ENCODE data around the gene RASGRP1. TPM values are rescaled to one million over a fixed set of nuclear protein-coding genes. Genes with fewer than 3 reads are reported as not detected.

Gene RASGRP1
- total RNA-seq, 6 donors from 2014 or later = 2.9 to 6.8 (median 4.6) TPM

DNA sequence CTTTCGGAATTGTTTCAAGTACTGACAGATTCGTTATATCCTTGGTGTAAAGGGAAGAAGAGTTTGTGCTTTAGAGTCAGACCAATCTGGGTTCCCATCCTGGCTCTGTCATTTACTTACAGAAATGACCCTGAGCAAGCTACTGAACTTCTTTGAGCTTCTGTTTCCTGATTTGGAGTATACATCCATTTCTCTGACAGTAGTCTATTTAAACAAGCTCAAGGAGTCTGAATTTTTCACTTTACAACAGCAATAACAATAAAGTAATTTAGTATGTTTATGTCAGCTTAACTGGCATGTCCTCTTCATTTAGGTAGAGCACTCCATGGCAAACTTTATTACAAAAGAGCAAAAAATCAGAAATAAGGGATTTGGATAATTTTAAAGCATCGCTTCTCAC, 82.9 kb downstream of the RASGRP1 start:
- Histone ChIP-seq H3K9me3 (no peaks in the 10 kb centered on the region), H3K36me3 (peaks cover 0 to 35% (median 5%) of the 10 kb centered on the region in 4 donors), H3K27ac (no peak overlapping the region), H3K27me3 (no peaks in the 10 kb centered on the region), H3K4me1 (no peaks in the 10 kb centered on the region), H3K4me3 (no peak overlapping the region)
- ATAC-seq (ENCODE audit: low FRiP score in 2 of 2) (no peak), DNase-seq (no peak)
- 93 to 98% methylated on average over 3 of the region's 3 CpGs for WGBS, 2 donors
- TF ChIP-seq EP300 (IDR thresholded peaks at IDR 0.05) (no peak), POLR2A (IDR thresholded peaks at IDR 0.05) (no peak), POLR2AphosphoS5 (IDR thresholded peaks at IDR 0.05) (no peak)
- TF ChIP-seq, protein P1, sequence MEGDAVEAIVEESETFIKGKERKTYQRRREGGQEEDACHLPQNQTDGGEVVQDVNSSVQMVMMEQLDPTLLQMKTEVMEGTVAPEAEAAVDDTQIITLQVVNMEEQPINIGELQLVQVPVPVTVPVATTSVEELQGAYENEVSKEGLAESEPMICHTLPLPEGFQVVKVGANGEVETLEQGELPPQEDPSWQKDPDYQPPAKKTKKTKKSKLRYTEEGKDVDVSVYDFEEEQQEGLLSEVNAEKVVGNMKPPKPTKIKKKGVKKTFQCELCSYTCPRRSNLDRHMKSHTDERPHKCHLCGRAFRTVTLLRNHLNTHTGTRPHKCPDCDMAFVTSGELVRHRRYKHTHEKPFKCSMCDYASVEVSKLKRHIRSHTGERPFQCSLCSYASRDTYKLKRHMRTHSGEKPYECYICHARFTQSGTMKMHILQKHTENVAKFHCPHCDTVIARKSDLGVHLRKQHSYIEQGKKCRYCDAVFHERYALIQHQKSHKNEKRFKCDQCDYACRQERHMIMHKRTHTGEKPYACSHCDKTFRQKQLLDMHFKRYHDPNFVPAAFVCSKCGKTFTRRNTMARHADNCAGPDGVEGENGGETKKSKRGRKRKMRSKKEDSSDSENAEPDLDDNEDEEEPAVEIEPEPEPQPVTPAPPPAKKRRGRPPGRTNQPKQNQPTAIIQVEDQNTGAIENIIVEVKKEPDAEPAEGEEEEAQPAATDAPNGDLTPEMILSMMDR (IDR thresholded peaks at IDR 0.05) = no peak

DNA sequence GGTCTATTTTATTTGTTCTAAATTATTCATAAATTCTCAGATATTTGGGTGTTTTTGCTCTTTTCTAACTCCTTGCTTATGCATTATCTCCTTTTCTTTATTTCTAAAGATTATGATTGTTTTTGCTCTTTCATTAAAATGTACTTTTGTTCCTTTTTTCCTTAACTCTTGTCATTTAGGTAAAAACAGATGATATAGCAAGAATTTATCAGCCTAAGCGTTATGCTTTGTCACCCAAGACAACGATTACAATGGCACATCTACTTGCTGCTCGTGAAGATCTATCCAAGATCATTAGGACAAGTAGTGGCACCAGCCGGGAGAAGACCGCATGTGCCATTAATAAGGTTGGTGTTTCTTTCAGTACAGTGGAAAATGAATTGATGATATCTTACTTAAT, 83.5 kb downstream of the RASGRP1 start:
- WGBS, 2 donors = 94 to 96% methylated on average over 5 of the region's 5 CpGs

DNA sequence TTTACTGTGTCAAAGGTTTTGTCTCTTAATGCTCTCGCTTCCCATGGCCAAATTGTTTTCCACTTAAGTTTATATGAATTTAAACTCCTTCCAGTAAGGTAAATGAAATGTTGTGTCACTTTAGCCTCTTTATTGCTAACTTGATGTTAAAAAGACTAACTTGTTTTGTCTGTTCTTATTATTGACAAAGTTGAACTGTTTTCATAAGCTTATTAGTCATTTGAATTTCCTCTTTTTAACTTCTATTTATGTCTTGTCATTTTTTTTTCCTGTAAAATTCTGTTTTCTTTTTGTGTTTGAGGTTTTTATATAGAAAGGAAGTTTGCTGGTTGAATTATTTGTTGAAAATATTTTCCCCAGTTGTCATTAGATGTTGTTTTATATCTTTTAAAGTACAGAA, 84.9 kb downstream of the RASGRP1 start:
- DNase-seq (no peak), ATAC-seq (ENCODE audit: low FRiP score in 2 of 2) (no peak)
- TF ChIP-seq, protein P1 (IDR thresholded peaks at IDR 0.05) = no peak
- TF ChIP-seq POLR2AphosphoS5 (IDR thresholded peaks at IDR 0.05) (no peak), POLR2A (IDR thresholded peaks at IDR 0.05) (no peak), EP300 (IDR thresholded peaks at IDR 0.05) (no peak)
- peaks cover 0 to 53% (median 9%) of the 10 kb centered on the region in 4 donors for H3K36me3 ChIP-seq
- no peaks in the 10 kb centered on the region for H3K9me3 ChIP-seq
- 91 to 100% methylated on average over 1 of the region's 1 CpG for WGBS, 2 donors
- H3K4me1 ChIP-seq = no peaks in the 10 kb centered on the region
- no peaks in the 10 kb centered on the region for H3K27me3 ChIP-seq
- H3K27ac ChIP-seq = no peak overlapping the region
- H3K4me3 ChIP-seq = no peak overlapping the region

More for the DNA sequence above, 83.5 kb downstream of the RASGRP1 start:
- TF ChIP-seq EP300 (IDR thresholded peaks at IDR 0.05) (no peak), POLR2A (IDR thresholded peaks at IDR 0.05) (no peak), POLR2AphosphoS5 (IDR thresholded peaks at IDR 0.05) (no peak)
- TF ChIP-seq, protein P1 (IDR thresholded peaks at IDR 0.05) = no peak
- DNase-seq = no peak
- Histone ChIP-seq H3K27ac (no peak overlapping the region), H3K36me3 (peaks cover 0 to 40% (median 5%) of the 10 kb centered on the region in 4 donors), H3K9me3 (no peaks in the 10 kb centered on the region), H3K4me1 (no peaks in the 10 kb centered on the region), H3K4me3 (no peak overlapping the region), H3K27me3 (no peaks in the 10 kb centered on the region)
- no peak for ATAC-seq (ENCODE audit: low FRiP score in 2 of 2)

DNA sequence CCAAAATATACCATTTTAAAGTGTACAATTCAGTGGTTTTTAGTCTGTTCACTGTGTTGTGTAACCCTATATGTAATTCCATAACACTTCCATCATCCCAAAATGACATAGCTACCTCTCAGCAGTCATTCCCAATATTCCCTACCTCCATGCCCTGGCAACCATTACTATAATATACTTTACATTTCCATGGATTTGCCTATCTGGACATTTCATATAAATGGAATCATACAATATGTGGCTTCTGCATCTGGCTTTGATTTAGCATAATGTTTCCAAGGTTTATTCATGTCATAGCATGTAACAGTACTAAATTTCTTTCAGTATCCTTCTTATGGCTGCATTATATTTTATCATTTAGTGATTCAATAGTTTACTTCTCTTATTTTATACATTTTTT, 85.3 kb downstream of the RASGRP1 start:
- Histone ChIP-seq H3K36me3 (peaks cover 0 to 58% (median 10%) of the 10 kb centered on the region in 4 donors), H3K4me3 (no peak overlapping the region), H3K4me1 (no peaks in the 10 kb centered on the region), H3K9me3 (no peaks in the 10 kb centered on the region), H3K27me3 (no peaks in the 10 kb centered on the region), H3K27ac (no peak overlapping the region)
- DNase-seq (no peak), ATAC-seq (ENCODE audit: low FRiP score in 2 of 2) (no peak)
- TF ChIP-seq, protein P1 (IDR thresholded peaks at IDR 0.05) = no peak
- TF ChIP-seq POLR2AphosphoS5 (IDR thresholded peaks at IDR 0.05) = no peak
- no peak for TF ChIP-seq EP300 (IDR thresholded peaks at IDR 0.05)
- TF ChIP-seq POLR2A (IDR thresholded peaks at IDR 0.05) = no peak

DNA sequence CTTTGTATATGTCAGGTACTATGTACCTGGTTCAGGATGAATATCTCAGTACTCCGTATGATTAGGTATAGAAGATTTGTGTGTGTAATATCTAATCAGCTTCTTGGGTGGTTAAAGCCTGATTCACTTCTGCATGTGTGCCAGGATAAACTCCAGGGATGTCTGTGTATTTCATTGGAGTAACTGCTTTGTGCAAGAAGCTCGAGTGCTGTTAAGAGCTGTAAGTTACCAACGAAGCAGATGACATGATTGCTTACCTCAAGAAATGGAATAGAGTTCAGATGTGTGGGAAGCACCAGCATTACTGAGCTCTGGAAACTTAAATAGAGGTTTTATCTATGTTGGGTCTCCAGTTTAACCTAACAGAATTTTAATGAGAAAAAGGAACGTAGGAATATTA, 87.0 kb downstream of the RASGRP1 start:
- DNase-seq = no peak
- no peak for TF ChIP-seq EP300 (IDR thresholded peaks at IDR 0.05)
- Histone ChIP-seq H3K36me3 (peaks cover 0 to 62% (median 10%) of the 10 kb centered on the region in 4 donors), H3K4me3 (no peak overlapping the region), H3K4me1 (no peaks in the 10 kb centered on the region), H3K9me3 (no peaks in the 10 kb centered on the region), H3K27ac (no peak overlapping the region), H3K27me3 (no peaks in the 10 kb centered on the region)
- no peak for ATAC-seq (ENCODE audit: low FRiP score in 2 of 2)
- 84 to 86% methylated on average over 4 of the region's 4 CpGs for WGBS, 2 donors
